Gastroesophageal sphincter (tissue), 3 donors: ENCODE data around the gene ANKRD55.

Experiments
- CTCF ChIP-seq, 4 experiments: fragments of 200-600 bp in 2 of 4; fragments of 450-650 bp in 2 of 4; sonication (generic) in 1 of 4; IDR thresholded peaks; one replicate each; pipeline ENCODE4 v1.5.1; 2017 to 2019; ENCODE audit warnings: antibody characterized with exemption in 4 of 4, mild to moderate bottlenecking in 2 of 4, moderate library complexity in 2 of 4
- EP300 ChIP-seq: sonication (generic); formaldehyde crosslinking; IDR thresholded peaks from one replicate; pipeline ENCODE4 v1.6.1; 2017; ENCODE audit warnings: antibody characterized with exemption, mild to moderate bottlenecking
- POLR2A ChIP-seq, 2 donors: fragments of 450-650 bp; IDR thresholded peaks; one replicate each; pipeline ENCODE4 v1.6.1; 2017; ENCODE audit warnings: antibody characterized with exemption in 2 of 2, mild to moderate bottlenecking in 2 of 2, moderate library complexity in 1 of 2
- POLR2AphosphoS5 ChIP-seq: sonication (generic); formaldehyde crosslinking; IDR thresholded peaks from one replicate; pipeline ENCODE4 v1.6.1; 2017; ENCODE audit warnings: antibody characterized with exemption

- no peak for TF ChIP-seq POLR2A (IDR thresholded peaks at IDR 0.05)
- no peak for TF ChIP-seq CTCF (IDR thresholded peaks at IDR 0.05)
- TF ChIP-seq POLR2AphosphoS5, result no peak
- no peak for TF ChIP-seq EP300
These were observed 11.5 kb upstream of the ANKRD55 start for GRCh38 chr5:56244627-56245026.
